Esophagus muscularis mucosa (tissue), 4 donors: ENCODE results near the gene ITPR2. TPM values are rescaled to one million over a fixed set of nuclear protein-coding genes. Genes with fewer than 3 reads are reported as not detected.

Source experiments
- DNase-seq: peaks from one replicate; pipeline ENCODE4 v3.0.0-alpha.2; 2017; ENCODE audit errors: extremely low spot score
- H3K27ac ChIP-seq, 4 donors: fragments of 200-600 bp; sonication (generic); replicated peaks in 1 of 4; 1 replicate in 3 of 4; 2 replicates in 1 of 4; pipeline ENCODE4 v1.5.1; 2016 to 2019; ENCODE audit warnings: mild to moderate bottlenecking in 1 of 4
- H3K27me3 ChIP-seq, 4 donors: fragments of 200-600 bp; sonication (generic); one replicate each; pipeline versions ENCODE4 v1.5.1 to v1.6.0; 2016 to 2019
- H3K36me3 ChIP-seq, 4 donors: fragments of 200-600 bp; sonication (generic); one replicate each; pipeline ENCODE4 v1.5.1; 2016 to 2019
- H3K4me1 ChIP-seq, 4 donors: fragments of 200-600 bp; sonication (generic); one replicate each; pipeline ENCODE4 v1.5.1; 2016 to 2019
- H3K4me3 ChIP-seq, 4 donors: fragments of 200-600 bp; sonication (generic); 1 replicate in 2 of 4; 2 replicates in 2 of 4; pipeline ENCODE4 v1.5.1; 2016 to 2019; ENCODE audit warnings: mild to moderate bottlenecking in 4 of 4, moderate library complexity in 1 of 4
- H3K9me3 ChIP-seq, 4 donors: fragments of 200-600 bp; sonication (generic); 1 replicate in 3 of 4; 2 replicates in 1 of 4; pipeline ENCODE4 v1.5.1; 2016 to 2019
- CTCF ChIP-seq, 3 experiments: fragments of 200-600 bp in 2 of 3; fragments of 450-650 bp in 1 of 3; sonication (generic) in 2 of 3; IDR thresholded peaks; one replicate each; pipeline ENCODE4 v1.5.1; 2017 to 2019; ENCODE audit warnings: antibody characterized with exemption in 3 of 3, mild to moderate bottlenecking in 2 of 3, moderate library complexity in 1 of 3
- EP300 ChIP-seq: sonication (generic); formaldehyde crosslinking; IDR thresholded peaks from one replicate; pipeline ENCODE4 v1.6.1; 2017; ENCODE audit warnings: antibody characterized with exemption
- POLR2A ChIP-seq: fragments of 450-650 bp; IDR thresholded peaks from one replicate; pipeline ENCODE4 v1.6.1; 2017; ENCODE audit warnings: antibody characterized with exemption, moderate library complexity, mild to moderate bottlenecking, low read depth
- POLR2AphosphoS5 ChIP-seq, 2 donors: sonication (generic); formaldehyde crosslinking; IDR thresholded peaks; one replicate each; pipeline ENCODE4 v1.6.1; 2017; ENCODE audit warnings: antibody characterized with exemption in 2 of 2
- WGBS: methylation state at CpG from one replicate; pipeline ENCODE4 v1.1.5; 2018; 5-methylcytosine and 5-hydroxymethylcytosine counted together
- intact Hi-C: fragments of 100-400 bp; cut with DNase I; formaldehyde crosslinking; loops from one replicate; pipeline ENCODE4 v1.15.1; 2023
- total RNA-seq, 4 donors: library from RNA; depleted of rRNA; stranded (reverse); fragments of >200 nt; gene quantifications; one replicate each; pipeline versions ENCODE4 v1.1.0 to v1.2.1, GENCODE V29; 2016

ITPR2 gene
- total RNA-seq, 4 donors from 2014 or later, result 23.7 to 26.6 (median 25.4) TPM

DNA sequence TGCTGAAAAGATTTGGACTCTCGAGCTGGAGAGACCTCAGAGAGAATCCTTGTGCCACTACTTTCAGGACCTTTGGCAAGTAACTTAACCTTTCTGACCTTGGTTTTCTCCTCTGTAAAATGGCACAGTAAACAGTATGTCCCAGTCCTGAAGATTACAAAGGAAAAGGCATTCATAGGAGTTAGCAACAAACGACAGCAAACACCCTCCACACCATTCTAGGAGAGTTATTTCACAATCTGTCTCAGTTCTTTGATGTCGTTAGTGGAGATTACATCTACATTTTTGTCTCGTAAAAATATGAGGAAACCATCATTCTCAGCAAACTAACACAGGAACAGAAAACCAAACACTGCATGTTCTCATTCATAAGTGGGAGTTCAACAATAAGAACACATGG, 205.7 kb downstream of the ITPR2 start:
- TF ChIP-seq POLR2AphosphoS5 (IDR thresholded peaks at IDR 0.05) (no peak), POLR2A (no peak), CTCF (IDR thresholded peaks at IDR 0.05) (no peak), EP300 (no peak)
- Histone ChIP-seq H3K27me3 (no peaks in the 10 kb centered on the region), H3K27ac (no peak overlapping the region), H3K9me3 (no peaks in the 10 kb centered on the region), H3K4me3 (no peak overlapping the region), H3K4me1 (peaks cover 6 to 34% (median 32%) of the 10 kb centered on the region in 4 donors), H3K36me3 (peaks cover 0 to 25% (median 12%) of the 10 kb centered on the region in 4 donors)
- no peak for DNase-seq
- 86% methylated on average over 4 of the region's 4 CpGs for WGBS
- intact Hi-C loops, result no loop called here

DNA sequence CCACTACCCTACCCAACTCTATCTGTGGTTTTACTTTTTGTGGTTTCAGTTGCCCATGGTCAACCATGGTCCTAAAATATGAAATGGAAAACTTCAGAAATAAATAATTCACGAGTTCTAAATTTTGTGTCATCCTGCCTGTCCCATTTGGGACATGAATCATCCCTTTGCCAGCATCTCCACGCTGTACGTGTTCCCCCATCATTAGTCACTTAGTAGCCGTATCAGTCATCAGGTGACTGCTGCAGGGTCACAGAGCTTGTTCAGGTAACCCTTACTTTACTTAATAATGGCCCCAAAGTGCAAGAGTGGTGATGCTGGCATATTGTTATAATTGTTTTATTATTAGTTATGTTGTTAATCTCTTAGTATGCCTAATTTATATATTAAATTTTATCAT, 209.9 kb downstream of the ITPR2 start:
- intact Hi-C loops, result no loop called here

GRCh38 chr12:26622601-26623000, 210.4 kb downstream of the ITPR2 start:
- Histone ChIP-seq H3K36me3 (peaks cover 0 to 51% (median 22%) of the 10 kb centered on the region in 4 donors), H3K27me3 (no peaks in the 10 kb centered on the region), H3K4me1 (no peaks in the 10 kb centered on the region), H3K4me3 (no peak overlapping the region), H3K27ac (no peak overlapping the region), H3K9me3 (no peaks in the 10 kb centered on the region)
- TF ChIP-seq EP300, result no peak
- TF ChIP-seq POLR2AphosphoS5 (IDR thresholded peaks at IDR 0.05), result no peak
- no peak for TF ChIP-seq CTCF (IDR thresholded peaks at IDR 0.05)
- TF ChIP-seq POLR2A, result no peak
- 94% methylated on average over 5 of the region's 5 CpGs for WGBS
- DNase-seq, result no peak
- intact Hi-C loops, result no loop called here

More for the DNA sequence above, 209.9 kb downstream of the ITPR2 start:
- no peak overlapping the region for H3K4me3 ChIP-seq
- no peak for DNase-seq
- 95% methylated on average over 4 of the region's 4 CpGs for WGBS
- no peaks in the 10 kb centered on the region for H3K4me1 ChIP-seq
- no peak overlapping the region for H3K27ac ChIP-seq
- H3K27me3 ChIP-seq, result no peaks in the 10 kb centered on the region
- H3K9me3 ChIP-seq, result no peaks in the 10 kb centered on the region
- H3K36me3 ChIP-seq, result peaks cover 0 to 53% (median 24%) of the 10 kb centered on the region in 4 donors
- TF ChIP-seq POLR2A (no peak), CTCF (IDR thresholded peaks at IDR 0.05) (no peak), EP300 (no peak), POLR2AphosphoS5 (IDR thresholded peaks at IDR 0.05) (no peak)

- TF ChIP-seq POLR2A, result no peak
- TF ChIP-seq EP300, result no peak
- no peak for TF ChIP-seq POLR2AphosphoS5 (IDR thresholded peaks at IDR 0.05)
- no peak for TF ChIP-seq CTCF (IDR thresholded peaks at IDR 0.05)
- Histone ChIP-seq H3K27me3 (no peaks in the 10 kb centered on the region), H3K27ac (no peak overlapping the region), H3K4me3 (no peak overlapping the region), H3K4me1 (no peaks in the 10 kb centered on the region), H3K36me3 (peaks cover 0 to 44% (median 17%) of the 10 kb centered on the region in 4 donors), H3K9me3 (no peaks in the 10 kb centered on the region)
- DNase-seq, result no peak
- 86% methylated on average over 3 of the region's 3 CpGs for WGBS
- intact Hi-C loops, result no loop called here
Measured at GRCh38 chr12:26621932-26622331, 211.1 kb downstream of the ITPR2 start.

DNA sequence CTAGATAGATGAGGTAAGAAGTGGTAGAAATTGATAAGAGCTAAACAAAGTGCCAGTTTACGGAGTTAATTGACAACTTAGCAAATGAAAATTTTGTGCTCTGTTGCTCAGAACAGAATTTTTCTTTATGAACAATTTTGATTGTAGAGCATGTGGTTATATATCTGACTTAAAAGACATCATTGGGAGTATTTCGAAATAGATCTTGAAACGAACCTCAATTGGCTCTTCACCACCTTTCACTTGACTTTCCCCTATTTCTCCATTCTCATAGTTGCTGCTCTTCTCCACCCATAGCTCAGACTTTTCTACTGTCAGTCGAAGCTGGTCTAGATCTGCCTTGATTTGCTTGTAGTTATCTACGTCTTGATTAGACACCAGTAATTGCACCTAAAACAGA, 212.1 kb downstream of the ITPR2 start:
- 93% methylated on average over 5 of the region's 5 CpGs for WGBS
- H3K27me3 ChIP-seq, result no peaks in the 10 kb centered on the region
- H3K4me3 ChIP-seq, result no peak overlapping the region
- H3K9me3 ChIP-seq, result no peaks in the 10 kb centered on the region
- no peak overlapping the region for H3K27ac ChIP-seq
- TF ChIP-seq EP300 (no peak), POLR2AphosphoS5 (IDR thresholded peaks at IDR 0.05) (no peak), CTCF (IDR thresholded peaks at IDR 0.05) (no peak), POLR2A (no peak)
- DNase-seq, result no peak
- peaks cover 0 to 36% (median 12%) of the 10 kb centered on the region in 4 donors for H3K36me3 ChIP-seq
- intact Hi-C loops, result no loop called here
- H3K4me1 ChIP-seq, result no peaks in the 10 kb centered on the region
